Stimulated activated effector memory CD8-positive, alpha-beta T cell treated with anti-CD3 and anti-CD28 coated beads, Interleukin-12 subunit alpha, Interleukin-12 subunit beta, amount 100 ng/mL, for 72 hours (primary cell): ENCODE measurements around the gene TAGLN2.
"Not testable (repeated sequence)": the region's sequence is repeated elsewhere in the genome, so short reads cannot be mapped to it uniquely, and the experiment has no call there.

Source experiments
- ATAC-seq: fragments of 150-1000 bp; cut with Tn5 transposase; 2 replicates; pipeline ENCODE4 v1.10.0; 2021
- DNase-seq, 2 donors: peaks; one replicate each; pipeline ENCODE4 v3.0.0; 2021 to 2022; ENCODE audit warnings: low spot score in 2 of 2
- H3K27ac Mint-ChIP-seq: one replicate; pipeline ENCODE4 v1.8.0; 2022; ENCODE audit warnings: mild to moderate bottlenecking, mixed read lengths
- H3K36me3 Mint-ChIP-seq: one replicate; pipeline ENCODE4 v1.8.0; 2022; ENCODE audit warnings: mild to moderate bottlenecking, mixed read lengths
- H3K4me1 Mint-ChIP-seq: one replicate; pipeline ENCODE4 v1.8.0; 2022; ENCODE audit warnings: mixed read lengths
- H3K4me3 Mint-ChIP-seq: one replicate; pipeline ENCODE4 v1.8.0; 2022; ENCODE audit warnings: mild to moderate bottlenecking, mixed read lengths
- H3K9me3 Mint-ChIP-seq: one replicate; pipeline ENCODE4 v1.8.0; 2022; ENCODE audit warnings: mixed read lengths

The TAGLN2 gene

DNA sequence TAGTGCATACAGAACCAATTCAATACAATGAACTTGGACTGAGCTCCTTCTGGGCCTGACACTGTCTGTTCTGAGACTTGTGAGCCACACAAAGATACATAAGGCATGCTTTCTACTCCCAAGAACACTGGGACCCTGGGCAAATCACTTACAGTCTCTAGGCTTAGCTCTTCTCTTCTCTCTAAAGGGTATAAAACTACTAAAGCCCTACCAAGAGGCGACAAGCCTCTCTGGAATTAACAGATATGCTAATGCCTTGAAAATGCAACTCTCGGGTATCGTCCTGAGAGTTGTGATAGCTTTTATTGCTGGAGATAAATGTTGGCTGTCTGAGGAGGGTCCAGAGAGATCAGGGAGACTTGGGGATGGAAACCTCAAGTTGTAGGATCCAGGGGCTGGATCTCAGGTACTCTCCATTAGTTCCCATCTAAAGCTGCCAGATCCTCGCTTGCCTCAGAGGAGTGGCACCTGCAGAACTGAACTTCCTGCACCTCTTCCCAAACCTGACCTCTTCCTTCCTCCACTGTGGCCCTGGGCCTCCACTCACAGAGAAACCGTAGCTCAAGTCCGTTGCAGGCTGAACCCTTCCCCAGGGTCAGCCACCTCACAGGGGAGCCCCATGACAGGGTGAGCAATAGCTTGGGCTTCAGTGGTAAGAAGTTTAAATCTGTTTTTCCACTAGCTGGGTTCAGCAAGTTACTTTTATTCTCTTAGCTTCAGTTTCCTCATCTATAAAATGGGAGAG lies 13.8 kb downstream of the TAGLN2 start:
- Mint-ChIP-seq H3K9me3 (no peaks in the 10 kb centered on the region), H3K27ac (peak overlapping the region; percentile 97), H3K4me3 (peak overlapping the region; percentile 63), H3K4me1 (peaks cover 58% of the 10 kb centered on the region), H3K36me3 (peaks cover 39% of the 10 kb centered on the region)
- DNase-seq, result peak in 1 of 2 donors; percentile 52
- peak; percentile 57 for ATAC-seq

DNA sequence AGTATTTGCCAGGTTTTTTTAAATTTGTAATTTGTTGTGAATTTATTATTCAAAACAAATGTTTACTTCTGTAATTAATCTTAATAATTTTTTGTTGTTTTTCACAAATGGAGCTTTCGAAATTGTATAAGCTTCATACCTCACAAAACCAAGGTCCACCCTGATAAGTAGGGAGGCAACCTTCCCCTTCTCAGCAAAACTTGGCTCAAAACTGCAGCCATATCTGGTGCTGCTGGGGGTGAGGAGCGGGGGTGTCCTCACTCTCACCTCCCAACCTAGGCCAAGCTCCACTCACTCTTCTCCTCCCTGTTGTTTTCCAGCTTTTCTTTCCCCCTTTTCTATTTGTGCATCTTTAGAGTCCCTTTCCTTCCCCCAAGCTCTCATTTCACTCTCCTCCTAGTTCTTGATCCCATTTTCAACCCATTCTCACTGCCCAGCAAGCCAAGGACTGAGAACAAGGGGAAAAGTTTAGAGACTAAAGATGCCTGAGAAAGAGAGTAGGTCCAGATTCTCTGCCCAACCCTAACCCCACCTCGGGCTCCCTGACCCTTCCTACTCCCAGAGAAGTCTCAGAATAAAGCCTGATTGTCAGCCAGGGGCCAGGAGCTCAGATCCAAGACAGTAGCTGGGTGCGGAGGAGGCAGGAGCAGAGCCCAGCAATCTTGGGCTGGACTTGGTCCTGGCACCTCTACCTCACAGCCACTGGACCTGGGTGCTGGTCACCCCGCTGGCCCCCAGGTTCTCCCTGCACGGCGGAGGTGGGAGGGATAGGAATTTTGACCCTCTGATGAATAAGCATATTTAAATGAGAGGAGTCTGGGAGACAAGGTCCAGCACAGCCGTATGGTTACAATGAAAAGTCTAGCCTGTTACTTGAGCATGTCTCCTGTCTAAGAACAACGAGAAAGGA lies 17.0 kb downstream of the TAGLN2 start:
- Mint-ChIP-seq H3K27ac (peak overlapping the region; percentile 56), H3K36me3 (peaks cover 14% of the 10 kb centered on the region), H3K4me3 (no peak overlapping the region), H3K4me1 (peaks cover 44% of the 10 kb centered on the region), H3K9me3 (no peaks in the 10 kb centered on the region)
- DNase-seq (no peak), ATAC-seq (no peak)

DNA sequence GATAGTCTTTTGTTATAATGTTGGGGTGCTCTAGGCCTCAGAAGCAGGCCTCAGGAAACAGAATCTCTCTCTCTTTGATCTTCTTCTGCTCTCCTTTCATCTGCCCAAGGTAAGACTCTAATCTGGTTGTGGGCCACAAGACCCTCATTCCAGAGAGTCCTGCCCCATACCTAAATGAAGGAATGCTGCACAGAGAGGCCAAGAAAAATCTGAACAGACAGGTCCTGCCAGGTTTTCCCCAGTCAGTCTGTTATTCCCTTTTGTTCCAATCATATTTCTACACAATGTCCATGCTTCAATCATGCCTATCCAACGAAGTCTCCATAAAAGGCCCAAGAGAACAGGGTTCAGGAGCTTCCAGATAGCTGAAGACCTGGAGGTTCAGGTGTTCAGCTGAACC lies 18.3 kb downstream of the TAGLN2 start:
- DNase-seq (no peak), ATAC-seq (no peak)
- Mint-ChIP-seq H3K9me3 (no peaks in the 10 kb centered on the region), H3K36me3 (peaks cover 14% of the 10 kb centered on the region), H3K4me1 (peaks cover 31% of the 10 kb centered on the region), H3K27ac (peak overlapping the region; percentile 36), H3K4me3 (no peak overlapping the region)

DNA sequence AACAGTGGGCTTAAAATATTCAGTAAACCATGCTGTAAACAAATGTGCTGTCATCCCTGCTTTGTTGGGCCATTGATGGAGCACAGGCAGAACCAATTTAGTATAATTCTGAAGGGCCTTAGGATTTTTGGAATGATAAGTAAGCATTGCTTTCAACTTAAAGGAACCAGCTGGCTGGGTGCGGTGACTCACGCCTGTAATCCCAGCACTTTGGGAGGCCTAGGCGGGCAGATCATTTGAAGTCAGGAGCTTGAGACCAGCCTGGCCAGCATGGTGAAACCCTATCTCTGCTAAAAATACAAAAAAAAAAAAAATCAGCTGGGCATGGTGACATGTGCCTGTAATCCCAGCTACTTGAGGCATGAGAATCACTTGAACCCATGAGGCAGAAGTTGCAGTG lies 21.3 kb downstream of the TAGLN2 start:
- H3K36me3 Mint-ChIP-seq, ATAC-seq, H3K9me3 Mint-ChIP-seq, DNase-seq, H3K4me3 Mint-ChIP-seq, H3K27ac Mint-ChIP-seq, H3K4me1 Mint-ChIP-seq: not testable (repeated sequence)

GRCh38 chr1:159902541-159902940 lies 22.8 kb downstream of the TAGLN2 start:
- ATAC-seq (no peak), DNase-seq (no peak)
- Mint-ChIP-seq H3K27ac (no peak overlapping the region), H3K36me3 (no peaks in the 10 kb centered on the region), H3K4me3 (no peak overlapping the region), H3K9me3 (no peaks in the 10 kb centered on the region), H3K4me1 (no peaks in the 10 kb centered on the region)

DNA sequence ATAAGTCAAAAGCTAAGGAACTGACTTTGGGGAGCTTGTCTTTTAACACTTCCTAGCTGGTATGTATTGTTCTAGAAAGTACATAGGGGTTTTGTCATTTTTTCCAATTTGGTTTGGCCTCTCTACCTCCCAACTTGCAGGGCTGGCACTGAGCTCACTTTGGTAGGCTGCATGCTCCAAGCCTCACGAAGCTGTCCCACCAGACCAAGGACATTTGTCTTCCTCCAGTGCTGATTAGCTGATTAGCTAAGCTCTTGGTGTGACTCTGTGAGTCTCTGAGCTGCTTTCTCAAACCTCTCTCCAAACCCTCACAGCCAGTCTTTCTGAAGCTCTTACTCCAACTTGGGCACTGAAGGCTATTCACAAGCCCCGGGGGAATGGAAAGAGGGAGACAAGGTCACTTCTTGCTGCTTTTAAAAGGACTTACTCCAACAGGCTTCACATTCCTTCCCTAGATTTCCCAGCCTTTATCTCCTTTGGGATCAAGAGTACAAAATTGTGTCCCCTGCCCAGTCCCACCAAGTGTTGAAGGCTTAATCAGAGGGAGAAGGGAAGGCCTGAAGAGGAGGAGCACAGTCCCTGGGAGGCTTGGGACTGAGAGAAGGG lies 24.4 kb downstream of the TAGLN2 start:
- H3K27ac Mint-ChIP-seq, result no peak overlapping the region
- H3K4me1 Mint-ChIP-seq, result peaks cover 5% of the 10 kb centered on the region

DNA sequence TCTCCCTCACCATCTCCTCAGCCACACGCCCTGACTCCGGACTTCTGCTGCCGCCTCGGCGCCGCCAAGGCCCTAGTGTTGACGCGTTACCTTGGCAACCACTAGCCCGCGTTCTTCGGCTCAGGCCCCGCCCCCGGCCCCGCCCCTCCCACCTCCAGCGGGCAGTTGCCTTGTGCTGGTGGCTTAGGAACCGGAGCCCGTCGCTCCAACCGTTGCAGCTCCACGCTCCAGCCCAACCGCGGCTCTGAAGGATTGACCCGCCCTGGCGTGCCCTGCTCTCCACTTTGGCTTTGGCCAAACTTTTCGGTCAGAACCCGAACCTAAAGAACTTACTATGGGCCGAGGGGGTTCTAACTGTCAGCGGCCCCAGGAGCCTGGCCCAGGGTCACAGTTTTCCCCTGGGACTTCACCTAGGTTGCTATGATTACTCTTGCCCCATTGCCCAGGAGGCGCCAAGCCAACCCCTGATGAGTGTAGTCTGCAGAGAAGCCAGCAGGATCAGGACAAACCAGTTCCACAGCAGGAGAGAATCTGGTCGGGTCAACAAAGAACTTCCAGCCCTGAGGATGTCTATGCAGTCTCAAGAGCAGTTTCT lies 25.1 kb downstream of the TAGLN2 start, which contains the start of gene CFAP45:
CFAP45 (minus strand) TSS at position 80 of the 595 bp plus-strand sequence; CDS start at position 13, 67 bp downstream.
- peak; percentile 51 for ATAC-seq
- no peaks in the 10 kb centered on the region for H3K36me3 Mint-ChIP-seq
- peak within 1 kb of the TSS; percentile 53 for H3K27ac Mint-ChIP-seq
- no peak for DNase-seq
- no peak within 1 kb of the TSS for H3K4me3 Mint-ChIP-seq
- peaks cover 5% of the 10 kb centered on the region for H3K4me1 Mint-ChIP-seq
- H3K9me3 Mint-ChIP-seq, result no peaks in the 10 kb centered on the region

More for the DNA sequence above, 24.4 kb downstream of the TAGLN2 start:
- no peaks in the 10 kb centered on the region for H3K36me3 Mint-ChIP-seq
- no peak for ATAC-seq
- no peaks in the 10 kb centered on the region for H3K9me3 Mint-ChIP-seq
- H3K4me3 Mint-ChIP-seq, result no peak overlapping the region
- DNase-seq, result no peak

- H3K4me1 Mint-ChIP-seq, H3K36me3 Mint-ChIP-seq, DNase-seq, ATAC-seq, H3K4me3 Mint-ChIP-seq, H3K9me3 Mint-ChIP-seq: not testable (repeated sequence)
- peak overlapping the region; percentile 53 for H3K27ac Mint-ChIP-seq
Measured at GRCh38 chr1:159899634-159900033, 25.7 kb downstream of the TAGLN2 start.

- Mint-ChIP-seq H3K36me3 (no peaks in the 10 kb centered on the region), H3K27ac (no peak overlapping the region), H3K4me1 (peaks cover 5% of the 10 kb centered on the region), H3K9me3 (no peaks in the 10 kb centered on the region), H3K4me3 (no peak overlapping the region)
- ATAC-seq (no peak), DNase-seq (no peak)
Measured at GRCh38 chr1:159898527-159898926, 26.8 kb downstream of the TAGLN2 start.

GRCh38 chr1:159897962-159898361 lies 27.3 kb downstream of the TAGLN2 start:
- H3K9me3 Mint-ChIP-seq, result no peaks in the 10 kb centered on the region
- ATAC-seq, result no peak
- H3K4me1 Mint-ChIP-seq, result peaks cover 5% of the 10 kb centered on the region
- DNase-seq, result no peak
- H3K27ac Mint-ChIP-seq, result no peak overlapping the region
- no peak overlapping the region for H3K4me3 Mint-ChIP-seq
- H3K36me3 Mint-ChIP-seq, result no peaks in the 10 kb centered on the region

GRCh38 chr1:159896546-159896930 lies 28.8 kb downstream of the TAGLN2 start:
- H3K4me3 Mint-ChIP-seq, result no peak overlapping the region
- H3K36me3 Mint-ChIP-seq, result peaks cover under 1% of the 10 kb centered on the region
- no peak for DNase-seq
- no peak overlapping the region for H3K27ac Mint-ChIP-seq
- H3K9me3 Mint-ChIP-seq, result no peaks in the 10 kb centered on the region
- H3K4me1 Mint-ChIP-seq, result peaks cover 7% of the 10 kb centered on the region
- no peak for ATAC-seq

GRCh38 chr1:159895836-159896545 lies 29.3 kb downstream of the TAGLN2 start:
- H3K36me3 Mint-ChIP-seq, result peaks cover 4% of the 10 kb centered on the region
- no peak for DNase-seq
- no peak for ATAC-seq

DNA sequence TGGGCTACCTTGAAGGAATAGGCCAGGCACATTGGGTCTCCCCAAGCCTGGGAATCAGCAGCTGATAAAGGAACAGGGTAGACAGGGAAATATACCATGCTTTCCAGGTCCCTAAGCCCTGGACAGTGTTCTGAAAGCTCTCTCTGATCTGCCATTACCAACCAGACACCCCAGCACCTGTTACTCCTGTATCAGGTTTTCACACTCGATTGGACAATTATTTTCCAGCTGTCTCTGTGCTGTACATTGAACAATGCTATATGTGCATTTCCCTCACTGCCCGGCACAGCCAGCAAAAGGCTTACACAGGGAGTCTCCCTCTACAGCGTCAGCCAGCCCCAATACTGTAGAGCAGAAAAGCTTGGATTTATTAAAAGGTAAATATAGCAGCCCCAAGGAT lies 30.0 kb downstream of the TAGLN2 start:
- H3K4me3 Mint-ChIP-seq, result no peak overlapping the region
- H3K9me3 Mint-ChIP-seq, result no peaks in the 10 kb centered on the region
- no peak for ATAC-seq
- no peak overlapping the region for H3K27ac Mint-ChIP-seq
- peaks cover 13% of the 10 kb centered on the region for H3K4me1 Mint-ChIP-seq
- H3K36me3 Mint-ChIP-seq, result peaks cover 4% of the 10 kb centered on the region
- no peak for DNase-seq

More at GRCh38 chr1:159895836-159896545, 29.3 kb downstream of the TAGLN2 start:
- no peak overlapping the region for H3K27ac Mint-ChIP-seq
- no peaks in the 10 kb centered on the region for H3K9me3 Mint-ChIP-seq
- no peak overlapping the region for H3K4me3 Mint-ChIP-seq
- H3K4me1 Mint-ChIP-seq, result peaks cover 11% of the 10 kb centered on the region

DNA sequence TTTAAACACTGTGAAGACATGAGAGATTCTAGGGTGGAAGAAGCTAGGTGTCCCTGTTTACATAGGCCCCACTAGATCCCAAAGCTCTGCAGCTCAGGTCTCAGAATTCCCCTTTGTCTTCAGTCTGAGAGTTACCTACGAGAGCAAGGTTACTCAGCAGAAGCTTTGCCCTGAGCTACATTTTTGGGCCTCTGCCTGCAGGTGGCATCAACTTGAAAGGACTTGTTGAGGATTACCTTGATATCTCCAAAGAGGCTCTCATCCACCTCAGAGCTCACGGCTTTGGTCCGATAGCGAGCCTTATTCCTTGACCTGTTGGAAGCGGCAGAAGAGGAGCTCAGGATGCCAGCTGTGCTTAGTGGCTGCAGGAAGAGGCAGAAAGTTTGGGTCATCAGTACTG lies 32.4 kb downstream of the TAGLN2 start:
- H3K4me3 Mint-ChIP-seq, result no peak overlapping the region
- no peaks in the 10 kb centered on the region for H3K9me3 Mint-ChIP-seq
- H3K4me1 Mint-ChIP-seq, result peaks cover 23% of the 10 kb centered on the region
- peaks cover 4% of the 10 kb centered on the region for H3K36me3 Mint-ChIP-seq
- peak overlapping the region; percentile 35 for H3K27ac Mint-ChIP-seq
- no peak for ATAC-seq
- no peak for DNase-seq
